Fibroblast of skin of left biceps (primary cell): ENCODE data around the gene SYCN.

Experiments used
- DNase-seq, 2 experiments: peaks; one replicate each; pipeline ENCODE4 v3.0.0-alpha.2; 2013; ENCODE audit warnings: low read depth in 2 of 2

Gene SYCN

DNA sequence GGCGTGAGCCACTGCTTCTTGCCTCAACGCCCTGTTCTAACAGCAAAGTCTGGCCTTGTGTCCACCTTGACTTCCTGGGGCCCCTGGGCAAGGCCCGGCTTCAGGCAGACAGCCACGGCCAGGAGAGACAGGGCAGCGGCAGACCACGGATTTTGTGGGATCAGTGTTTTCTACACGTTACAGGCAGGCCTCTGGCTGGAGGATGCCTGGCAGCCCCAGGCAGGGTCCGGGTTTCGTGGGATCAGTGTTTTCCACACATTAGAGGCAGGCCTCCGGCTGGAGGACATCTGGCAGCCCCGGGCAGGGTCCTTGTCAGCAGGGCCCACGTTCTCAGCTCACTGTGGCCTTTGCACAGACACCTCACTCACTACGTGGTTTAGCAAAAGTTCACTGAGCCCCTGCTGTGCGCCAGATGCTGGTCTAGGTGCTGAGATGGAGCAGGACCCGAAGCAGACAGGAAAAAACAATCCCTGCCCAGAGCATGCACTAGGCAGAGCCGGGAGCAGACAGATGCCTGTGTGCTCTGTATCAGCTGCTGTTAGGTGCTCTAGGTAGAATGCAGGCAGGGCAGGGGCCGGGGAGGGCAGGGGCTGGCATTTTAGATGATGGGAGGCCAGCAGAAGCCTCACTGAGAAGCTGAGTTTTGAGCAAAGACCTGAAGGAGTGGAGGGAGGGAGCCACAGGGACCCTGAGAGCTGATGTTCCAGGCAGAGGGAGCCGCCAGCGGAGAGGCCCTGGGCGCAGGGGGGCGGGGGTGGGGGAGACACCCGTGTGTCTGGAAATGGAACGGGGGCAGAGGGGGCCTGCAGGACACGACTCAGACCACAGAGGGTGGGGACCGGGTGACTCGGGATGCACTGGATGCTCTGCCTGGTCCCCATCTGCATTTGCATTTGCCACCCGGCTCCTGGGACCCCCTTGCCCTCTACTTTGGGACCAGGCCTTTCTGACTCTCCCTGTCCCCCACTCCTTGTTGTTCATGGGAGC is 32.3 kb downstream of the SYCN start:
- no peak for DNase-seq

- DNase-seq, result no peak
These were observed 33.5 kb downstream of the SYCN start for GRCh38 chr19:39170386-39171231.

DNA sequence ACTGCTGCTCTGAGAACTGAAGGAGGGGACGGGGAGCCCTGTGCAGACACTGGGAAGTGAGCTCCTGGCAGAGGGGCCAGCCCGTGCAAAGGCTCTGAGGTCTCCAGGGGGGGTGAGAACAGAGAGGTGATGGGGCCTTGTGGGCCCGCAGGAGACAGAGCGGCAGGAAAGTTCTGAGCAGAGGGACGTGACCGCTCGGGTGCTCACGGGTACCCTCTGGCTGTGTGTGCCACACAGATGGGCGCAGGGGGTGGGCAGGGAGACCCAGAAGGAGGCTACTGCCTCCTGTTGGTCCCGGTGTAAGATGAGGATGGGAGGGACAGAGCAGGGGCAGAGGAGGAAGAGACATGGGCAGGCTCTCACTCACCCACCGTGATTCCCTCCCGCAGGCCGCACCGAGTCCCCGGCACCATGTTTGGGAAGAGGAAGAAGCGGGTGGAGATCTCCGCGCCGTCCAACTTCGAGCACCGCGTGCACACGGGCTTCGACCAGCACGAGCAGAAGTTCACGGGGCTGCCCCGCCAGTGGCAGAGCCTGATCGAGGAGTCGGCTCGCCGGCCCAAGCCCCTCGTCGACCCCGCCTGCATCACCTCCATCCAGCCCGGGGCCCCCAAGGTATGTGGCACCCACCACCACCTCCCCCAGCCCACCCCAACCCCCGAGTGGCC is 34.8 kb downstream of the SYCN start:
- no peak for DNase-seq

DNA sequence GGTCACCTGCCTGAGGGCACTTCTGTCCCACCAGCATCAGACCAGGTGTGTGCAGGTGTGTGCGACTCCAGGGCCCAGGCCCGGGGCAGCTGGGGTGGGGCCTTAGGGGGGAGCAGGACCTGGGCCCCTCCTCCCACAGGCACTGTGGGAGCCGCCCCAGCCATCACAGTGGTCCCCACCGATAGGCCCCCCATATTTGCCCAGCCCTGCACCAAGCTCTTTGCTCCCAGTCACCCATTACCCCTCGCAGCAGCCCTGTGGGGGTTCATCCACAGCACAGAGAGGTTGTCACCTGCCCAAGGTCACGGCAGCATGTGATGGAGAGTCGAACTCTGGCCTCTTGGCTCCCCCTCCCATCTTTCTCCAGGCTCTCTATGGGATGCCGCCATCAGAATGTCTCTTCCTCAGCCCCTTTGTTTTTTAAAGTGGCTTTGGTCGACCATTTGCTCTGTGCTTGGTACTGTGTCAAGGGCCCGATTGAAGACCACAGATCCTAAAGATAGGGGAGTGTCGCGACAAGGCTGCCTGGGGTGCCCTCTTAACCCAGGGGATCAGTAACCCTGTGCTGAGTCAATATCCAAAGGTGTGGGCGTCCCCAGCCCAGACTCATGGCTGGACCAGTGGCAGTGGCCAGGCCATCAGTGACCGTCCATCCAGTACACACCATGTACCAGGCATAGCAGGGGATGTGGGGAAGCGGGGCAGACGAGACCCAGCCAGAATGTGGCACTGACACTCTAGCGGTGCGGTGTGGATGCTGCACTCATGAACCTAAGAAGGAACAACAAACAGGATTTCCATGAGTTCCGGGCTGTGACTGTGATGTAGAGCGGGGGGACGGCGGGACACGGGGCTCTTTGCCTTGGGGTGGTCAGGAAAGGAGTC is 35.6 kb downstream of the SYCN start:
- DNase-seq, result no peak

DNA sequence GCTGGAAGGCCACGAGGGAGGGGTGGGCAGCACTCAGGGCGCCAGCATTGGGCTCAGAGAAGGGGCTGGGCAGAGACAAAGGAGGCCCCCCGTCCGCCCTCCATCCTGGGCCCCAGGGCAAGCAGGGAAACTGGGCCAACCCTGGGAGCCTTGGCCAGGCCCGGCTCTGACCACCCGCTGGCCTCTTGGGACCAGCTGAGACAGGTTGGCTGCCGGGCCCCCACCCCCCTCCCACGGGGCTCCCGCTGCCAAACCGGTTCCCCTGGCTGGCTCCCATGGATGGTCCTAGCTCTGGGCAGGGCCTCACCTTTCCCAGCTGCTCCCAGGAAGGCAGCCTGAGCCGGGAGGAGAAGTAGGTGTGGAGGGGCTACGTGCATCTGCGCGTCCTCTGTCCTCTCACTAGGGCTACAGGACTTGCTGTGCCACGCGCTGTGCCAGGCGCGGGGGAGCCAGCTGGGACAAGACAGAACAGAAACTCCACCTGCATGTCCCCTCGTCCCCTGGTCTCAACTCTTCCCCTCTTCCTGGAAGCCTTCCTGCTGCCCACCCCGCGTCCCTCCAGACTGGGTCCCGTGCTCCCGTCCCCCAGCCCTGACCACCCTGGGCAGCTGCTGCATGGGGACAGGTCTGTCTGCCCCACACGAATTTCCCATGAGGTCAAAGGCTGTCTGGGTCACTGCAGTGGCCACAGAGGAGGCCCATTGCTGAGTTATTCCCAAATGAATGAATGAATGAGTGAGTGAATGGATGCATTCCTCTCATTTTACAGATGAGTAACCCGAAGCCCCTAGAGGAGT is 36.4 kb downstream of the SYCN start:
- no peak for DNase-seq

DNA sequence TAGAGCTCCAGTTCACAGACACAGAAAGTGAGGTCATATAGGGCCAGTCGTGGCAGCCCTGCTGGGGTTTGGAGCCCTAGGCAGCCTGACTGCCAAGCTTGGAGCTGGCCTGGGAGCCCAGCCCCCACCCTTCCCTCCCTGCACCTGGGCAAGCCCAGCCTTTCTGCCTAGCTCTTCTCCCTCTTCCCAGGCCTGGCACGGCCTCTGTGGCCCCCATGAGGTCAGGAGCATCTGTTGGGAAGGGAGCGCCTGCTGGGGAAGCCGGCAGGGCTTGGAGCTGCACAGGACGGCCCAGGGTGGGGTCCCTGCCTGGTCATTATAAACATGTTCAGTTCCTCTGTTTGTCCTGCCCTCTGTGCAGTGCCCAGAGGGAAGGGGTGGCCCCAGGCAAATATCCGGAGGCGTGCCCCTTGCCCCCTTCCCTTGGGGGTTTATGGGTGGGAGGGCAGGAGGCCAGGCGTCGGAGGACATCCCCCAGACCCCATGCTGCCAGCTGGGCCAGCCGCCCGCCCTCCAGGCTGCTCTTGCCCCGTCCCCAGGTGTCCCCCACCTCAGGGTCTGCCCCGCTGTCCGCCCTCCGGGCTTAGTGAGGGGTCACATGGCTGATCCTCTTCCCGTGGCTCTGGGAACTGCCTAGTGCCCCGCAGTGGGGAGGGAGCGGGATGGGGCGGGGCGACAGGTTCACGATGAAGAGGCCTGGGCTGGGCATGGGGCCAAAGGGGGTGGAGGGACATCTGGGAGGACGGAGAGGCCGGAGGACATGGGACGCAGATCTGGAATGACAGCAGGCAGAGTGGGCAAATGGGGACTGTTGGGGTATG is 37.3 kb downstream of the SYCN start:
- no peak for DNase-seq

DNA sequence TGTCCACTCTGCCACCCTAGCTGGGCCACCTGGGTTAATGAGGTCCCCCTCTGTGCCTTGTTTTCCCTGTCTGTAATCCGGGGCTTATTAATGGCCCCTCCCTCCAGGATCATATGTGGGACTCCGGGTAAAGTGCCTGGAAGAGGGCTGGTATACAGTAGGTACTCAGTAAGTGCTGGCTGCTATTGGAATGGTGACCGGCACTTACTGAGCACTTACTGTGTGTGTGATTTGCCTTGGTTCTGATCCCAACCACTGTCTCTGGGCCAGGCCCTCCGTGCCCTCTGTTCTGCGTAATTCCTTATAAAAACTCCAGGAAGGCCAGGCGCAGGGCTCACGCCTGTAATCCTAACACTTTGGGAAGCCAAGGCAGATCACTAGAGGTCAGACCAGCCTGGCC is 38.2 kb downstream of the SYCN start:
- no peak for DNase-seq

DNA sequence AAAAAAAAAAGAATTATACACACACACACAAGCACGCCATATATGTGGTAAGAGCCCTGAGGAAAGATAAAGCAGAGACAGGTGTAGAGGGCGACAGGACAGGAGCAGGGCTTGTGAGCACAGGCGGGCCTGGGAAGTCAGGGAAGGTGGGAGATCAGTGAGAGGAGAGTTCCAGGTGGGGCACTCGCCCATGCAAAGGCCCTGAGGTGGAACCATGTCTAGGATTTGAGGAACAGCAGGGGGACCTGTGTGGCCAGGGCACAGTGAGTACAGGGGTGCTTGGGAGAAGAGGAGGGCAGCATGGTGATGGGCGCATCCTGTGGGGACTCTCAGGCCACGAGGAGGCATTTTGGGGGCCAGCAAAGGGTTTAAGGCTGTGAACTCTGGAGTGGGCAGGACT is 39.8 kb downstream of the SYCN start:
- no peak for DNase-seq

- DNase-seq, result no peak
These were observed 40.4 kb downstream of the SYCN start for GRCh38 chr19:39163621-39164020.

- DNase-seq, result no peak
These were observed 41.5 kb downstream of the SYCN start for GRCh38 chr19:39162441-39163043.

- no peak for DNase-seq
These were observed 43.0 kb downstream of the SYCN start for GRCh38 chr19:39160889-39161672.

GRCh38 chr19:39160523-39160861 is 43.6 kb downstream of the SYCN start:
- no peak for DNase-seq

DNA sequence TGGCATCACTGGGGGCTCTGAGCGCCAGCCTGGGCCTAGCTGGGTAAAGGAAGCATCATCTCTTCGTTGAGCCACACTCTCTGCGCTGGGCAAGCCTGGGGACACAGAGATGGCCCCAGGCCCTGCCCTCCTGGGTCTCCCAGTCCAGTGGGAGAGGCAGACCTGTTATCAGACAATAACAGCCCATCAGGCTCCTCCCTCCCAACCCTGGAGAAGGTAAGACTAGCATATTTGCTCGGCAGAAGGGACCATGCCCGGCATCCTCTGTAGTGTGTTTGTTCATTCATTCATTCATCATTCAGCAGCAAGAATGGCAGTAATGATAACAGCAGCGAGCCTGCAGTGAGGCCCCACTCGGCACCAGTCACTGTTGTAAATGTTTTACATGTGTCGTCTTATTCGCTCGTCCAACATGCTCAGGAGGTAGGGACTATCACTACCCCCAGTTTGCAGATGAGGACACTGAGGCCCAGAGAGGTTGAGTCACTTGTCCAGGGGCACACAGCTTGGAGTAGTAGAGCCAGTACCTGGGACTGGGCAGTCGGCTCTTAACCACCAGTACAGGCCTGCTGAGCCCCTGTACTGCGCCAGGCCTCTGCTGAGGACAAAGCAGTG is 45.3 kb downstream of the SYCN start:
- no peak for DNase-seq

GRCh38 chr19:39157997-39158389 is 46.1 kb downstream of the SYCN start:
- no peak for DNase-seq

GRCh38 chr19:39157275-39157996 is 46.6 kb downstream of the SYCN start:
- DNase-seq, result no peak

DNA sequence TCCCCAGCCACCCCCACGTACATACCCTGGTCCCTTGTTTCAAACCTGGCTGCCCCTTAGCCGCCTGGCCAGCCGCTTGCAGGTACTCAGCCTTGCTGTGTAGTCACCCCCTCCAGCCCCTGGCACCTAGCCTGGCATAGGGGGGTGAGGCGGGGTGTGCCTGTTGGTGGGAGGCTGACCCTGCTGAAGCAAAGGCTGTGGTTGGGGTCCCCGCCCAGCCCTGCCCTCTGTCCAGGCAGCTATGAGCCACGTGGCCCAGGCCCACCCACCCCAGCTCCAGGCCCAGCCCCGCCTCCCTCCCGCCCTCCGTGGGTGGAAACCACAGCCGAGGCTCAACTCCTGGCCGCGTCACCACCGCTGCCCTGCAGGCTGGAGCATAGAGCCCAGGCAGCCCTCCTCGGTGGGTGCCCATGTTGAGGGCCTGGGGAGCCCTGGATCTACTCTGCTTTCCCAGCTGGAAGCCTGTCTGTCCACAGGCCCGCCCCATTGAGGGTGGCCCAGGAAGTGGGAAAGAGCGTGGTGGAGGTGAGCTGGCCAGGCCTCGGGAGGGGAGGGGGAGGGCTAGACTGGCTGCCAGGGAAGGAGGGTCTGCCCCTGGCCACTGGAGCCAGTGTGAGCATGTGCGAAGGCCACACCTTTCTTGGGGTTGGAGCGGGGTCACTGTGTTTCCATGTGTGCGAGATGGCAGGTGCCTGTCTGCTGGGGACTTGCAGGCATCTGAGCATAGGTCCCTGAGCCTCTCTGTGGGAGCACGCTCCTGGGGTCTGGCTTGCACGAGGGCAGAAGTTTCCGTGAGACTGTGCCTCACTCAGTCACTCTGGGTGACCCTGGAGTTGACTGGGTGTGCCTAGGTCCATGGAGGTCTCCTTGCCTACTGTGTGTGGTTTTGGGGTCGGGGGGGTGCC is 47.5 kb downstream of the SYCN start:
- no peak for DNase-seq
